Endothelial cell of umbilical vein (primary cell): ENCODE measurements around the gene CLCNKA.

Experiments used
- EZH2 ChIP-seq: IDR thresholded peaks from 2 replicates; pipeline ENCODE4 v1.6.1; 2012; ENCODE audit warnings: borderline replicate concordance, low read depth, mild to moderate bottlenecking, moderate library complexity, low read length, inconsistent platforms; ENCODE audit not compliant: severe bottlenecking
- FOS ChIP-seq: IDR thresholded peaks from 2 replicates; pipeline ENCODE4 v1.6.1; 2011; ENCODE audit warnings: mild to moderate bottlenecking, low read length, moderate library complexity, borderline replicate concordance; ENCODE audit not compliant: insufficient read depth
- GATA2 ChIP-seq: IDR thresholded peaks from 2 replicates; pipeline ENCODE4 v1.7.0; 2011; ENCODE audit warnings: low read depth, mild to moderate bottlenecking, moderate library complexity, mixed read lengths, low read length; ENCODE audit not compliant: insufficient read length, insufficient read depth
- MYC ChIP-seq: IDR thresholded peaks from one replicate; pipeline ENCODE4 v1.6.1; 2011; ENCODE audit warnings: mild to moderate bottlenecking, low read depth, low read length
- POLR2A ChIP-seq: IDR thresholded peaks from 2 replicates; pipeline ENCODE4 v1.6.1; 2012; ENCODE audit warnings: low read depth, mild to moderate bottlenecking, control low read depth, low read length
- POLR2AphosphoS5 ChIP-seq: IDR thresholded peaks from 2 replicates; pipeline ENCODE4 v1.6.1; 2012; ENCODE audit warnings: low read depth, mild to moderate bottlenecking, control low read depth, low read length, moderate library complexity; ENCODE audit not compliant: insufficient read depth
- TF ChIP-seq, protein P1 (sequence below), 2 donors: IDR thresholded peaks; 1 replicate in 1 of 2; 2 replicates in 1 of 2; pipeline ENCODE4 v1.5.1; 2011; ENCODE audit warnings: low read length in 2 of 2, mild to moderate bottlenecking in 2 of 2, moderate library complexity in 2 of 2, control low read depth in 1 of 2, inconsistent platforms in 1 of 2, low read depth in 1 of 2; ENCODE audit not compliant: insufficient read depth in 1 of 2; ENCODE audit errors: extremely low read depth in 1 of 2
- TF ChIP-seq, protein P2 (sequence below): IDR thresholded peaks from 2 replicates; pipeline ENCODE4 v1.6.1; 2011; ENCODE audit not compliant: insufficient read depth, insufficient read length

DNA sequence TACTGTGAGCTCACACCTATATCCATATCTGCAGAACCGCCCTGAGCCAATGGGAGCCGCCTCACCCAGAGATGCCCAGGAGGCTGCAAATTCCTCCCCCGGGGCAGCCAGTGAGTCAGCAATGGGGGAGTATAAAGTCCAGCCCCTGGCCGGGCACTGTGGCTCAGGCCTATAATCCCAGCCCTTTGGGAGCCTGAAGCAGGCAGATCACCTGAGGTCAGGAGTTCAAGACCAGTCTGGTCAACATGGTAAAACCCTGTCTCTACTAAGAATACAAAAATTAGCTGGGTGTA, 16.7 kb downstream of the CLCNKA start:
- TF ChIP-seq, protein P1, sequence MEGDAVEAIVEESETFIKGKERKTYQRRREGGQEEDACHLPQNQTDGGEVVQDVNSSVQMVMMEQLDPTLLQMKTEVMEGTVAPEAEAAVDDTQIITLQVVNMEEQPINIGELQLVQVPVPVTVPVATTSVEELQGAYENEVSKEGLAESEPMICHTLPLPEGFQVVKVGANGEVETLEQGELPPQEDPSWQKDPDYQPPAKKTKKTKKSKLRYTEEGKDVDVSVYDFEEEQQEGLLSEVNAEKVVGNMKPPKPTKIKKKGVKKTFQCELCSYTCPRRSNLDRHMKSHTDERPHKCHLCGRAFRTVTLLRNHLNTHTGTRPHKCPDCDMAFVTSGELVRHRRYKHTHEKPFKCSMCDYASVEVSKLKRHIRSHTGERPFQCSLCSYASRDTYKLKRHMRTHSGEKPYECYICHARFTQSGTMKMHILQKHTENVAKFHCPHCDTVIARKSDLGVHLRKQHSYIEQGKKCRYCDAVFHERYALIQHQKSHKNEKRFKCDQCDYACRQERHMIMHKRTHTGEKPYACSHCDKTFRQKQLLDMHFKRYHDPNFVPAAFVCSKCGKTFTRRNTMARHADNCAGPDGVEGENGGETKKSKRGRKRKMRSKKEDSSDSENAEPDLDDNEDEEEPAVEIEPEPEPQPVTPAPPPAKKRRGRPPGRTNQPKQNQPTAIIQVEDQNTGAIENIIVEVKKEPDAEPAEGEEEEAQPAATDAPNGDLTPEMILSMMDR (IDR thresholded peaks at IDR 0.05; ENCODE audit: extremely low read depth in 1 of 2, insufficient read depth in 1 of 2, low read depth in 1 of 2, low read length in 2 of 2), result no peak
- TF ChIP-seq POLR2A, result no peak
- no peak for TF ChIP-seq POLR2AphosphoS5
- TF ChIP-seq FOS, result no peak
- TF ChIP-seq EZH2, result no peak
- TF ChIP-seq, protein P2, sequence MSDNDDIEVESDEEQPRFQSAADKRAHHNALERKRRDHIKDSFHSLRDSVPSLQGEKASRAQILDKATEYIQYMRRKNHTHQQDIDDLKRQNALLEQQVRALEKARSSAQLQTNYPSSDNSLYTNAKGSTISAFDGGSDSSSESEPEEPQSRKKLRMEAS, result no peak
- TF ChIP-seq MYC, result no peak
- no peak for TF ChIP-seq GATA2
